ENCODE measurements around the gene RSU1.

Gene RSU1

DNA sequence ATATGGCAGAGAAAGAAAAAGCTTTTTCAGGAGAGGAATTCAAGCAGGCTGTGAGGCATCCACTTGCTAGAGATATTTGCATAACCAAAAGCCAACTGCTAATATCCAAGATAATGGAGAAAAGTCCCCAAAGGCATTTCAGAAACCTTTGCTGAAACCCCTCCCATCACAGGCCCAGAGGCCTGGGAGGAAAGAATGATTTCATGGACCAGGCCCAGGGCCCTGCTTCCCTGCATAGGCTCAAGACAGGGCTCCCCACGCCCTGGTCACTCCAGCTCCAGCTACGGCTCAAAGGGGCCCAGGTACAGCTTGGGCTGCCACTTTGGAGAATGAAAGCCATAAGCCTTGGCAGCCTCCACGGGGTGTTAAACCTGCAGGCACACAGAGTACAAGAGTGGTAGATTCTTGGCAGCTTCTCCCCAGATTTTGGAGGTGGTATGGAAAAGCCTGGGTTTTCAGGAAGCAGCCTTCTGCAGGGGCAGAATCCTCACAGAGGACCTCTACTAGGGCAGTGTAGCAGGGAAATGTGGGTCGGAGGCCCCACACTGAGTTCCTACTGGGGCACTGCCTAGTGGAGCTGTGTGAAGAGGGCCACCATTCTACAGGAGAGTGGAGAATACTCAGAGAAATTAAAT, 5.6 kb upstream of the RSU1 start:
- no peak overlapping the region for H3K27ac ChIP-seq (ENCODE audit: low read depth, low read length, severe bottlenecking)
- H3K4me3 ChIP-seq (ENCODE audit: extremely low read depth, insufficient read depth, low read length, poor library complexity, severe bottlenecking): no peak overlapping the region
- WGBS, 2 experiments (ENCODE audit: insufficient coverage in 2 of 2): 86 to 92% methylated on average over 4 of the region's 4 CpGs
- no peaks in the 10 kb centered on the region for H3K4me1 ChIP-seq (ENCODE audit: control insufficient read depth, insufficient read depth, low read length, poor library complexity, severe bottlenecking)
- H3K36me3 ChIP-seq (ENCODE audit: control insufficient read depth, insufficient read depth, low read length): no peaks in the 10 kb centered on the region
- peaks cover 23% of the 10 kb centered on the region for H3K9me3 ChIP-seq (ENCODE audit: control insufficient read depth, low read length)

DNA sequence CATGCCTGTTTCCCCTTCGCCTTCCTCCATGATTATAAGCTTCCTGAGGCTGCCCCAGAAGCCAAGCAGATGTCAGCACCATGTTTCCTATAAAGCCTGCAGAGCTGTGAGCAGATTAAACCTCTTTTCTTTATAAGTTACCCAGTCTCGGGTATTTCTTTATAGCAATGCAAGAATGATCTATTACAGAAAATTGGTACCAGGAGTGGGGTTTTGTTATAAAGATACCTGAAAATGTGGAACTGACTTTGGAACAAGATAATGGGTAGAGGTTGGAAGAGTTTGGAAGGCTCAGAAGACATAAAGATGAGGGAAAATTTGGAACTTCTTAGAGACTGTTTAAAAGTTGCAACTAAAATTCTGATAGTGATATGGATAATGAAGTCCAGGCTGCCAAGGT, 4.8 kb upstream of the RSU1 start:
- H3K9me3 ChIP-seq (ENCODE audit: control insufficient read depth, low read length): peaks cover 23% of the 10 kb centered on the region
- H3K4me3 ChIP-seq (ENCODE audit: extremely low read depth, insufficient read depth, low read length, poor library complexity, severe bottlenecking): no peak overlapping the region
- no peak overlapping the region for H3K27ac ChIP-seq (ENCODE audit: low read depth, low read length, severe bottlenecking)
- 97 to 100% methylated on average over 1 to 2 of the region's 2 CpGs for WGBS, 2 experiments (ENCODE audit: insufficient coverage in 2 of 2)
- H3K4me1 ChIP-seq (ENCODE audit: control insufficient read depth, insufficient read depth, low read length, poor library complexity, severe bottlenecking): no peaks in the 10 kb centered on the region
- H3K36me3 ChIP-seq (ENCODE audit: control insufficient read depth, insufficient read depth, low read length): no peaks in the 10 kb centered on the region

DNA sequence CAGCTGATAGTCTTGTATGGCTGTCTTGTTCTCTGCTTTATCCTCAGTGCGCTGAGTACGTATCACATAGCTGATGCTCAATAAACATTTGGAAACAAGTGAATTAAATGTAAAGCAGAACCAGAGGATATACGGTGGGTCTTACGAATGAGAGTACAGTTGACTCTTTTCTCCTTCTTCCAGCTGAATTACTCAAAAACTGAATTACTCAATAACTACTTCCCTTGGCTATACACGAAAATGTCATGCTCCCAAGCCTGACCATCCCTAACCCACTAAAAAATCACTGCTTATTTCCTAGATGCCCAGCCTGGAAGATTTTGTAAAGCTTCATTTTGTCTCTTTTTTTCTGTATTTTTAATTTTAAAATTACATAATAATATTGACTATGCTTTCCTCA, 3.2 kb upstream of the RSU1 start:
- H3K36me3 ChIP-seq (ENCODE audit: control insufficient read depth, insufficient read depth, low read length): no peaks in the 10 kb centered on the region
- no peaks in the 10 kb centered on the region for H3K4me1 ChIP-seq (ENCODE audit: control insufficient read depth, insufficient read depth, low read length, poor library complexity, severe bottlenecking)
- H3K9me3 ChIP-seq (ENCODE audit: control insufficient read depth, low read length): peaks cover 23% of the 10 kb centered on the region
- no peak overlapping the region for H3K27ac ChIP-seq (ENCODE audit: low read depth, low read length, severe bottlenecking)
- WGBS, 2 experiments (ENCODE audit: insufficient coverage in 2 of 2): 85 to 90% methylated on average over 3 to 5 of the region's 5 CpGs
- H3K4me3 ChIP-seq (ENCODE audit: extremely low read depth, insufficient read depth, low read length, poor library complexity, severe bottlenecking): no peak overlapping the region

DNA sequence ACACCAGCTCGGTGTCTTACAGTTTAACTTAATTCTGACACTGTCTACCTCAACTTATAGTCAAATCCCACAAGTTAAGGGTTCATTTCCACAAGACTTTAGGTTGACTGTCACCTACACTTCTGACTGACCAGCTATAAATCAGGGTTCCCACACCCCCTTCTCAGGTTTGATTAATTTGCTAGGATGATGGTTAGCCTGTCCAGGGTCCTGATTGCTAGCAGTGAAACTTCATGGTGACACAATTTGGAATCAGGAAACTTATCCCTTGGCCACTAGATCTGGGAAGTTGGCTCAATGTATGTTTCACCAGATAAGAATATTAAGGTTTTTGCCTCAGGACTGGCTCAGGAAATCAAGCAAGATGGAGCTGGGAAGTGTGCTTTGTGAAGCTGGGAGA, 2.8 kb upstream of the RSU1 start:
- WGBS, 2 experiments (ENCODE audit: insufficient coverage in 2 of 2): 60 to 70% methylated on average over 1 of the region's 1 CpG
- H3K9me3 ChIP-seq (ENCODE audit: control insufficient read depth, low read length): peaks cover 23% of the 10 kb centered on the region

DNA sequence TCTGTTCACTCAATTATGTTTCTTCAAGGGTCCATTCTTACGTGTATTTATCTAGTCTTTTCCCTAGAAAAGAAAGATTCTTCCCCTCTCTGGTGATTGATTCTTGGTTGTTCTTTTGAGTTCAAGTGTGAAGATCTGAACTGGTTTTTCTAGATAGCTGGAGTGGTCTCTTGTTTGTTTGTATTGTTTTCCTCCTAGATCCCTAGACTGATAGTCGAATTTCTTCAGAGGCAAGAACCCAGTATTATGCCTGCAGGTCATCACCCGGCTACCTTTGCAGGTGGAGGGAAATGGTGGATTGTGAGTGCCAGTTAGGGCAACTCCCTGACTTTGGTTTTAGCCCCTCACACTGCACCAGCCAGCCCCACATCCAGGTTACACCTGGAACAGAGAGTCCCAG, 2.2 kb upstream of the RSU1 start:
- no peak overlapping the region for H3K27ac ChIP-seq (ENCODE audit: low read depth, low read length, severe bottlenecking)
- peaks cover 23% of the 10 kb centered on the region for H3K9me3 ChIP-seq (ENCODE audit: control insufficient read depth, low read length)
- 83% methylated on average over 1 of the region's 3 CpGs for WGBS, 2 experiments (ENCODE audit: insufficient coverage in 2 of 2)
- no peaks in the 10 kb centered on the region for H3K4me1 ChIP-seq (ENCODE audit: control insufficient read depth, insufficient read depth, low read length, poor library complexity, severe bottlenecking)
- no peak overlapping the region for H3K4me3 ChIP-seq (ENCODE audit: extremely low read depth, insufficient read depth, low read length, poor library complexity, severe bottlenecking)
- peaks cover 3% of the 10 kb centered on the region for H3K36me3 ChIP-seq (ENCODE audit: control insufficient read depth, insufficient read depth, low read length)

More for the DNA sequence above, 2.8 kb upstream of the RSU1 start:
- H3K4me1 ChIP-seq (ENCODE audit: control insufficient read depth, insufficient read depth, low read length, poor library complexity, severe bottlenecking): no peaks in the 10 kb centered on the region
- H3K27ac ChIP-seq (ENCODE audit: low read depth, low read length, severe bottlenecking): no peak overlapping the region
- H3K36me3 ChIP-seq (ENCODE audit: control insufficient read depth, insufficient read depth, low read length): peaks cover under 1% of the 10 kb centered on the region
- H3K4me3 ChIP-seq (ENCODE audit: extremely low read depth, insufficient read depth, low read length, poor library complexity, severe bottlenecking): no peak overlapping the region

DNA sequence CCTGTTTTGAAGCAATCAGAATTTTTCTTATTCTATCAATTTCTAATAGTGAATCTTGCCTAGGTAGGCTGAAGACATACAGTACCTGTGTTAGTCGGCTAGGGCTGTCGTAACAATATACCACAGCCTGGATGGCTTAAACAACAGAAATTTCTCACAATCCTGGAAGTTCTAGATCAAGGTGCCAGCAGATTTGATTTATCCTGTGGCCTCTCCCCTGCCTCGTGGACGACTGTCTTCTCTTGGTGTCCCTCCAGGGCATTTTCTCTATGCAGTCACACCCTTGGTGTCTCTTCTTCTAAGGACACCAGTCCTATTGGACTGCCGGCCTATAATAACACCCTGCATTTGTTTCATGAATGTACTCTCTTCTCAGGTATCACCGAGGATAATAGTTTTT, 1.8 kb upstream of the RSU1 start:
- Histone ChIP-seq H3K4me3 (ENCODE audit: extremely low read depth, insufficient read depth, low read length, poor library complexity, severe bottlenecking) (no peak overlapping the region), H3K36me3 (ENCODE audit: control insufficient read depth, insufficient read depth, low read length) (peaks cover 3% of the 10 kb centered on the region), H3K27ac (ENCODE audit: low read depth, low read length, severe bottlenecking) (no peak overlapping the region), H3K9me3 (ENCODE audit: control insufficient read depth, low read length) (peaks cover 23% of the 10 kb centered on the region), H3K4me1 (ENCODE audit: control insufficient read depth, insufficient read depth, low read length, poor library complexity, severe bottlenecking) (no peaks in the 10 kb centered on the region)
- WGBS, 2 experiments (ENCODE audit: insufficient coverage in 2 of 2): 87 to 91% methylated on average over 6 of the region's 6 CpGs

DNA sequence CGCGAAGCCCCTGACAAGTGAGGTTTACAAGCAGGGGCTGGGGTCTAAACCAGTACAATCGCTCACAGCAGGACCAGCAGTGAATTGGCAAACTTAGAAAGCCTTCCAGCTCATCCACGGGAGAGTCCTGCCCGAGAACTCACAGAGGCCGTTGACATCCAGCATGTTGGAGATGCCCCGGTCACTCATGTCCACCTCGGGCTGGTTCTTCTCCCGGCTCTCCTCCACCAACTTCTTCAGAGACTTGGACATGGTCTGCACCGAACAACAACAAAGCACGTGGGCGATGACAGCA, 447 bp downstream of the RSU1 start:
- 8 to 10% methylated on average over 8 to 12 of the region's 12 CpGs for WGBS, 2 experiments (ENCODE audit: insufficient coverage in 2 of 2)
- no peaks in the 10 kb centered on the region for H3K4me1 ChIP-seq (ENCODE audit: control insufficient read depth, insufficient read depth, low read length, poor library complexity, severe bottlenecking)
- H3K27ac ChIP-seq (ENCODE audit: low read depth, low read length, severe bottlenecking): peak overlapping the region; percentile 63

DNA sequence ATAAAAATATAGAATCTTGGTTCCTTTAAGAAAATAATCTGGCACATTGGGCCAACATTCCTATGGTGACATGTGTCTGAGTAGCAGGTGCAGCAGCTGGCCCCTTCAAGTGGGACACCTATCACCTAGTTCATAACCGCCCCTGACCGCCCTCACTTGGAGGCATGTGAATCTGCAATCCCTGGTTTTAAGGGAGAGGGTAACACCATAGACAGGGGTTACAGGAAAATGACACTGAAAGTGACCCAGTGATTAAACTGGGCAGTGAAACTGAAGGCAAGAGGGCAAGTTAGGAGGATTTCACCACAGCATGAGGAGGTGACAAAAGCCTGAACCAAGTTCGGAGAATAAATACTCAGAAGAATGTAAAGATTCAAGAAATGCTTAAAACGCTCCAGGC, 1.1 kb downstream of the RSU1 start:
- Histone ChIP-seq H3K4me3 (ENCODE audit: extremely low read depth, insufficient read depth, low read length, poor library complexity, severe bottlenecking) (peak overlapping the region; percentile 81), H3K27ac (ENCODE audit: low read depth, low read length, severe bottlenecking) (no peak overlapping the region)
- WGBS, 2 experiments (ENCODE audit: insufficient coverage in 2 of 2): 66 to 96% methylated on average over 2 to 3 of the region's 4 CpGs

More for the DNA sequence above, 447 bp downstream of the RSU1 start:
- peaks cover 7% of the 10 kb centered on the region for H3K9me3 ChIP-seq (ENCODE audit: control insufficient read depth, low read length)
- H3K36me3 ChIP-seq (ENCODE audit: control insufficient read depth, insufficient read depth, low read length): peaks cover 15% of the 10 kb centered on the region
- peak overlapping the region; percentile 81 for H3K4me3 ChIP-seq (ENCODE audit: extremely low read depth, insufficient read depth, low read length, poor library complexity, severe bottlenecking)

DNA sequence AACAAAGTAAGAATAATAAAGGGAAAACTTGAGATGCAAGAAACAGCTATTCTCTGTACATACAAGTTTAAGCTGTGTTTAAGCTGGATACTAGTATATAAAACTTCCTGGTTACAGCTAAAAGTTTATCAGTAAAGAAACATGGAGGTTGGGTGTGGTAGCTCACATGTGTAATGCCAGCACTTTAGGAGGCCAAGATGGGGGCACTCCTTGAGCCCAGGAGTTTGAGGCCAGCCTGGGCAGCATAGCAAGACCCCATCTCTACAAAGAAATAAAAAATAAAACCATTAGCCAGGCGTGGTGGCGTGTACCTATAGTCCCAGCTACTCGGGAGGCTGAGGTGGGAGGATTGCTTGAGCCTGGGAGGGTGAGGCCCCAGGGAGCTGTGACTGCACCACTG, 3.2 kb downstream of the RSU1 start:
- peaks cover 28% of the 10 kb centered on the region for H3K36me3 ChIP-seq (ENCODE audit: control insufficient read depth, insufficient read depth, low read length)
- no peaks in the 10 kb centered on the region for H3K9me3 ChIP-seq (ENCODE audit: control insufficient read depth, low read length)
- 100% methylated on average over 3 of the region's 3 CpGs; no CpG with 5 or more reads in 1 of the 2 experiments for WGBS, 2 experiments (ENCODE audit: insufficient coverage in 2 of 2)
- no peaks in the 10 kb centered on the region for H3K4me1 ChIP-seq (ENCODE audit: control insufficient read depth, insufficient read depth, low read length, poor library complexity, severe bottlenecking)
- H3K27ac ChIP-seq (ENCODE audit: low read depth, low read length, severe bottlenecking): no peak overlapping the region
- no peak overlapping the region for H3K4me3 ChIP-seq (ENCODE audit: extremely low read depth, insufficient read depth, low read length, poor library complexity, severe bottlenecking)

More for the DNA sequence above, 1.1 kb downstream of the RSU1 start:
- H3K9me3 ChIP-seq (ENCODE audit: control insufficient read depth, low read length): peaks cover 1% of the 10 kb centered on the region
- H3K4me1 ChIP-seq (ENCODE audit: control insufficient read depth, insufficient read depth, low read length, poor library complexity, severe bottlenecking): no peaks in the 10 kb centered on the region
- peaks cover 19% of the 10 kb centered on the region for H3K36me3 ChIP-seq (ENCODE audit: control insufficient read depth, insufficient read depth, low read length)

DNA sequence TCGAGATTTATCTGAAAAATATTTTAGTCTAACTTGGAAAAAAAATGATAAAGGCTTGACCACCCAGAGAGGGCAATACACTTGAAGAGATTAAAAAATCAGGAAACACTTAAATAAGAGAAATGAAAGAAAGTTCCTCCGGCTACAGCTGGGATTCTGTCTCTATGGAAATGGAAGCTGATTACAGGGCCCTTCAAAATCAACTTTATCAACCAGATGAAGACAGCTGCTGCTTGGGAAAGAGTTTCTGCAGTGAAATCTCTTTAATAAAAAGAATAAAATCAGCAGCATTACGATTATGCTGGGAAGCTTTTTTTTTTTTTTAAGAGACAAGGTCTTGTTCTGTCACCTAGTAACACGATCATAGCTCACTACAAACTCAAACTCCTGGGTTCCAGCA, 4.5 kb downstream of the RSU1 start:
- H3K9me3 ChIP-seq (ENCODE audit: control insufficient read depth, low read length): no peaks in the 10 kb centered on the region
- WGBS, 2 experiments (ENCODE audit: insufficient coverage in 2 of 2): no CpG with 5 or more reads among the region's 4 CpGs
- H3K36me3 ChIP-seq (ENCODE audit: control insufficient read depth, insufficient read depth, low read length): peaks cover 31% of the 10 kb centered on the region
- H3K27ac ChIP-seq (ENCODE audit: low read depth, low read length, severe bottlenecking): no peak overlapping the region
- H3K4me1 ChIP-seq (ENCODE audit: control insufficient read depth, insufficient read depth, low read length, poor library complexity, severe bottlenecking): no peaks in the 10 kb centered on the region
- no peak overlapping the region for H3K4me3 ChIP-seq (ENCODE audit: extremely low read depth, insufficient read depth, low read length, poor library complexity, severe bottlenecking)

DNA sequence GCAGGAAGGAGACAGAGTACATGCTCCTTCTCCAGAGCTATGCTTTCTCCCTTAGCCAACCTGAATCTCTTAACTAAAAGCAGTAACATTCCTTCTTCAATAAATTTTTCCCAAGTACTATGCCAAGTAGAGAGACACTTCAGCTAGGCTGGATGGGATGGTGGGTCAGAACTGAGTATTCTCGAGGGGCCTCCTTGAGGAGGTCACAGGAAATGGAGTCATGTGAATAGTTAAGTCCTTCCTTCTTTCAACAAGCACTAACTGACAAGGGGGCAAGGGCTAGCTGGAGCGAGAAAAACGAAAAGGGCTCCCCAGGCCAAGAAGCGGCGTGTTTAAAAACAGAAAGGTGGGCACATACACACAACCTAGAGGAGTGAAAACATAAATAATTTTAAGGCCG, 5.5 kb downstream of the RSU1 start:
- Histone ChIP-seq H3K4me3 (ENCODE audit: extremely low read depth, insufficient read depth, low read length, poor library complexity, severe bottlenecking) (no peak overlapping the region), H3K27ac (ENCODE audit: low read depth, low read length, severe bottlenecking) (no peak overlapping the region), H3K36me3 (ENCODE audit: control insufficient read depth, insufficient read depth, low read length) (peaks cover 35% of the 10 kb centered on the region), H3K4me1 (ENCODE audit: control insufficient read depth, insufficient read depth, low read length, poor library complexity, severe bottlenecking) (no peaks in the 10 kb centered on the region), H3K9me3 (ENCODE audit: control insufficient read depth, low read length) (no peaks in the 10 kb centered on the region)
- 93 to 94% methylated on average over 3 to 4 of the region's 6 CpGs for WGBS, 2 experiments (ENCODE audit: insufficient coverage in 2 of 2)
